ENCODE measurements around the gene BCKDHB. TPM values are rescaled to one million over a fixed set of nuclear protein-coding genes. Genes with fewer than 3 reads are reported as not detected.

BCKDHB gene
- total and polyA plus RNA-seq, 2 experiments from 2014 or later, result 32.1 to 42.7 TPM

GRCh38 chr6:80347101-80347500 is 240.6 kb downstream of the BCKDHB start:
- Mint-ChIP-seq H3K36me3 (ENCODE audit: low read depth) (no peaks in the 10 kb centered on the region), H3K4me3 (no peak overlapping the region), H3K27ac (no peak overlapping the region), H3K27me3 (ENCODE audit: insufficient read depth, low read depth, poor library complexity) (no peaks in the 10 kb centered on the region), H3K4me1 (peaks cover 3% of the 10 kb centered on the region; the same call in 1 of the 3 replicates), H3K9me3 (no peaks in the 10 kb centered on the region)
- Histone ChIP-seq H3K27ac (ENCODE audit: low read depth) (no peak overlapping the region), H3K79me2 (replicated peaks; ENCODE audit: insufficient read depth) (no peaks in the 10 kb centered on the region), H3K4me3 (no peak overlapping the region), H3K27me3 (ENCODE audit: insufficient read depth) (no peaks in the 10 kb centered on the region), H3K4me2 (no peak overlapping the region), H3K9me2 (ENCODE audit: insufficient read depth) (no peaks in the 10 kb centered on the region), H2AFZ (no peak overlapping the region), H3K4me1 (ENCODE audit: insufficient read depth) (no peaks in the 10 kb centered on the region), H3F3A (replicated peaks; ENCODE audit: low read depth) (no peaks in the 10 kb centered on the region), H4K20me1 (replicated peaks; ENCODE audit: insufficient read depth) (no peaks in the 10 kb centered on the region), H3K36me3 (ENCODE audit: insufficient read depth) (no peaks in the 10 kb centered on the region)
- DNase-seq (ENCODE audit: low spot score) (no peak), ATAC-seq (no peak)
- no peak for TF ChIP-seq CREB1 (CRISPR knock-in tag; IDR thresholded peaks at IDR 0.05; ENCODE audit: low read depth)
- no peak for TF ChIP-seq NANOG (IDR thresholded peaks at IDR 0.05; ENCODE audit: borderline replicate concordance)
- no peak for TF ChIP-seq CTCF (conservative IDR thresholded peaks at IDR 0.05; ENCODE audit: low read depth in 2 of 2)
- TF ChIP-seq STAT1 (IDR thresholded peaks at IDR 0.05; ENCODE audit: unreplicated experiment), result no peak
- no peak for TF ChIP-seq EZH2 (IDR thresholded peaks at IDR 0.05; ENCODE audit: low read depth, unreplicated experiment)
- no peak for TF ChIP-seq ZNF331 (CRISPR knock-in tag; IDR thresholded peaks at IDR 0.05; ENCODE audit: low read depth)
- TF ChIP-seq POLR2AphosphoS5 (IDR thresholded peaks at IDR 0.05; ENCODE audit: low read depth), result no peak
- TF ChIP-seq REST (IDR thresholded peaks at IDR 0.05; ENCODE audit: unreplicated experiment), result no peak
- TF ChIP-seq ZNF462 (CRISPR knock-in tag; IDR thresholded peaks at IDR 0.05), result no peak
- no peak for TF ChIP-seq ZNF114 (CRISPR knock-in tag; IDR thresholded peaks at IDR 0.05)
- TF ChIP-seq JUNB (IDR thresholded peaks at IDR 0.05; ENCODE audit: unreplicated experiment), result no peak
